GM23248 (cell line): ENCODE results near the gene HYOU1. TPM values are rescaled to one million over a fixed set of nuclear protein-coding genes. Genes with fewer than 3 reads are reported as not detected.

Experiments
- DNase-seq: peaks from one replicate; pipeline ENCODE4 v3.0.0-alpha.2; 2015
- H2AFZ ChIP-seq: fragments of 200-600 bp; sonication (generic); 2 replicates; pipeline ENCODE4 v1.6.1; 2016; ENCODE audit warnings: antibody characterized with exemption
- H3F3A ChIP-seq: fragments of 200-600 bp; sonication (generic); 2 replicates; pipeline ENCODE4 v1.6.1; 2016; ENCODE audit warnings: mild to moderate bottlenecking, antibody characterized with exemption, mixed run types; ENCODE audit not compliant: insufficient read depth
- H3K27ac ChIP-seq: fragments of 200-600 bp; sonication (generic); 2 replicates; pipeline ENCODE4 v1.5.1; 2016; ENCODE audit warnings: mild to moderate bottlenecking
- H3K27me3 ChIP-seq: fragments of 200-600 bp; sonication (generic); replicated peaks from 2 replicates; pipeline ENCODE4 v1.6.1; 2016; ENCODE audit warnings: mild to moderate bottlenecking; ENCODE audit not compliant: insufficient read depth
- H3K36me3 ChIP-seq: fragments of 200-600 bp; sonication (generic); 2 replicates; pipeline ENCODE4 v1.6.1; 2016; ENCODE audit warnings: low read depth, mild to moderate bottlenecking
- H3K4me1 ChIP-seq: fragments of 200-600 bp; sonication (generic); 2 replicates; pipeline ENCODE4 v1.6.1; 2016; ENCODE audit warnings: mild to moderate bottlenecking; ENCODE audit not compliant: insufficient read depth
- H3K4me2 ChIP-seq: fragments of 200-600 bp; sonication (generic); one replicate; pipeline ENCODE4 v1.6.1; 2016; ENCODE audit warnings: mild to moderate bottlenecking; ENCODE audit not compliant: unreplicated experiment
- H3K4me3 ChIP-seq: fragments of 200-600 bp; sonication (generic); 2 replicates; pipeline ENCODE4 v1.5.1; 2016; ENCODE audit warnings: mild to moderate bottlenecking
- H3K79me2 ChIP-seq: fragments of 200-600 bp; sonication (generic); 2 replicates; pipeline ENCODE4 v1.6.1; 2016; ENCODE audit warnings: mild to moderate bottlenecking; ENCODE audit not compliant: insufficient read depth
- H3K9ac ChIP-seq: fragments of 200-600 bp; sonication (generic); 2 replicates; pipeline ENCODE4 v1.6.1; 2016; ENCODE audit warnings: mild to moderate bottlenecking
- H3K9me2 ChIP-seq: fragments of 200-600 bp; sonication (generic); 2 replicates; pipeline ENCODE4 v1.6.1; 2016; ENCODE audit warnings: mixed run types, mild to moderate bottlenecking, moderate library complexity; ENCODE audit not compliant: insufficient read depth
- H3K9me3 ChIP-seq: fragments of 200-600 bp; sonication (generic); one replicate; pipeline ENCODE4 v1.6.1; 2017; ENCODE audit warnings: low read depth
- H4K20me1 ChIP-seq: fragments of 200-600 bp; sonication (generic); 2 replicates; pipeline ENCODE4 v1.6.0; 2016; ENCODE audit not compliant: insufficient read depth
- EZH2 ChIP-seq: fragments of 200-600 bp; sonication (generic); IDR thresholded peaks from 2 replicates; pipeline ENCODE4 v1.6.1; 2018; ENCODE audit warnings: antibody characterized with exemption, mild to moderate bottlenecking; ENCODE audit not compliant: insufficient read depth, poor library complexity, severe bottlenecking
- EZH2phosphoT487 ChIP-seq: fragments of 200-600 bp; sonication (generic); IDR thresholded peaks from 2 replicates; pipeline ENCODE4 v1.6.1; 2018; ENCODE audit warnings: antibody characterized with exemption, moderate library complexity, mild to moderate bottlenecking, low read depth; ENCODE audit not compliant: insufficient read depth
- WGBS, 2 experiments: methylation state at CpG; one replicate each; pipeline ENCODE4 v1.1.6; 2015 to 2017; ENCODE audit warnings: low lambda C conversion rate in 2 of 2, low coverage in 1 of 2; ENCODE audit errors: missing lambda C conversion rate in 2 of 2; 5-methylcytosine and 5-hydroxymethylcytosine counted together
- in situ Hi-C: fragments of 300-500 bp; cut with MboI; formaldehyde crosslinking; loops from 2 replicates; pipeline ENCODE4 v1.15.0; 2020
- polyA plus RNA-seq: library from polyadenylated mRNA; unstranded; fragments of >200 nt; fragmentation: Nextera tagmentation; extraction: Ambion mirVana; gene quantifications from 2 replicates; pipeline ENCODE4 v1.2.1, GENCODE V29; 2016
- total RNA-seq: library from RNA; depleted of rRNA; stranded (reverse); fragments of >200 nt; shearing (Covaris generic); gene quantifications from 2 replicates; pipeline ENCODE4 v1.2.3, GENCODE V29; 2014

The HYOU1 gene
- total and polyA plus RNA-seq, 2 experiments from 2014 or later, result 56.3 to 85.4 TPM

GRCh38 chr11:119055901-119056300 is 1.1 kb downstream of the HYOU1 start:
- peak overlapping the region; percentile 72 for H2AFZ ChIP-seq

GRCh38 chr11:119054418-119054817 is 2.6 kb downstream of the HYOU1 start:
- in situ Hi-C loops, result no loop called here
- Histone ChIP-seq H3K9me3 (no peaks in the 10 kb centered on the region), H3K9ac (no peak overlapping the region), H3K4me3 (no peak overlapping the region), H3K36me3 (peaks cover 33% of the 10 kb centered on the region; the same call in 1 of the 2 replicates), H3K4me2 (no peak overlapping the region), H4K20me1 (no peaks in the 10 kb centered on the region), H2AFZ (no peak overlapping the region), H3F3A (peaks cover 10% of the 10 kb centered on the region; the same call in 1 of the 2 replicates), H3K4me1 (peaks cover 13% of the 10 kb centered on the region; the same call in 1 of the 2 replicates), H3K79me2 (peaks cover 39% of the 10 kb centered on the region), H3K27ac (no peak overlapping the region), H3K9me2 (no peaks in the 10 kb centered on the region), H3K27me3 (no peaks in the 10 kb centered on the region)
- TF ChIP-seq EZH2 (no peak), EZH2phosphoT487 (no peak)
- 98 to 99% methylated on average over 10 of the region's 10 CpGs for WGBS, 2 experiments
- DNase-seq, result no peak

More at GRCh38 chr11:119055901-119056300, 1.1 kb downstream of the HYOU1 start:
- peaks cover 49% of the 10 kb centered on the region for H3K79me2 ChIP-seq
- H3K27ac ChIP-seq, result peak overlapping the region; percentile 82
- peak overlapping the region; percentile 78 for H3K4me2 ChIP-seq
- H3K9me3 ChIP-seq, result no peaks in the 10 kb centered on the region
- H3K27me3 ChIP-seq, result no peaks in the 10 kb centered on the region
- DNase-seq, result peak; percentile 62
- TF ChIP-seq EZH2phosphoT487 (no peak), EZH2 (no peak)
- WGBS, 2 experiments, result 24 to 30% methylated on average over 6 of the region's 6 CpGs
- peak overlapping the region; percentile 93 for H3K9ac ChIP-seq
- peaks cover 10% of the 10 kb centered on the region; the same call in 1 of the 2 replicates for H3F3A ChIP-seq
- H3K4me1 ChIP-seq, result peaks cover 13% of the 10 kb centered on the region; the same call in 1 of the 2 replicates
- H3K36me3 ChIP-seq, result peaks cover 19% of the 10 kb centered on the region; the same call in 1 of the 2 replicates
- H4K20me1 ChIP-seq, result no peaks in the 10 kb centered on the region
- in situ Hi-C loops, result no loop called here
- H3K9me2 ChIP-seq, result no peaks in the 10 kb centered on the region
- peak overlapping the region; percentile 88 for H3K4me3 ChIP-seq

- no peak overlapping the region for H2AFZ ChIP-seq
- no peaks in the 10 kb centered on the region for H3F3A ChIP-seq
- H3K9ac ChIP-seq, result no peak overlapping the region
- 0 out of 2 replicates have a peak, but pooled peaks cover 6% of the 10 kb centered on the region for H3K4me1 ChIP-seq
- H3K4me2 ChIP-seq, result no peak overlapping the region
- H3K27me3 ChIP-seq, result no peaks in the 10 kb centered on the region
- no peaks in the 10 kb centered on the region for H3K9me3 ChIP-seq
- H3K79me2 ChIP-seq, result peaks cover 39% of the 10 kb centered on the region
- no peak overlapping the region for H3K27ac ChIP-seq
- H3K4me3 ChIP-seq, result no peak overlapping the region
- H4K20me1 ChIP-seq, result no peaks in the 10 kb centered on the region
- peaks cover 39% of the 10 kb centered on the region; the same call in 1 of the 2 replicates for H3K36me3 ChIP-seq
- H3K9me2 ChIP-seq, result no peaks in the 10 kb centered on the region
- TF ChIP-seq EZH2 (no peak), EZH2phosphoT487 (no peak)
- no peak for DNase-seq
- in situ Hi-C loops, result no loop called here
- 91 to 92% methylated on average over 23 of the region's 23 CpGs for WGBS, 2 experiments
Measured at GRCh38 chr11:119052163-119052814, 4.7 kb downstream of the HYOU1 start.

GRCh38 chr11:119051440-119052162 is 5.4 kb downstream of the HYOU1 start:
- H3K9ac ChIP-seq, result no peak overlapping the region
- H3K36me3 ChIP-seq, result peaks cover 39% of the 10 kb centered on the region; the same call in 1 of the 2 replicates
- in situ Hi-C loops, result no loop called here
- H3F3A ChIP-seq, result no peaks in the 10 kb centered on the region
- H3K4me3 ChIP-seq, result no peak overlapping the region
- peaks cover 36% of the 10 kb centered on the region for H3K79me2 ChIP-seq
- H4K20me1 ChIP-seq, result no peaks in the 10 kb centered on the region
- no peak overlapping the region for H3K4me2 ChIP-seq
- no peak overlapping the region for H2AFZ ChIP-seq
- TF ChIP-seq EZH2phosphoT487 (no peak), EZH2 (no peak)
- H3K9me2 ChIP-seq, result no peaks in the 10 kb centered on the region
- no peaks in the 10 kb centered on the region for H3K27me3 ChIP-seq
- no peak overlapping the region for H3K27ac ChIP-seq
- 82 to 84% methylated on average over 17 of the region's 17 CpGs for WGBS, 2 experiments
- H3K4me1 ChIP-seq, result 0 out of 2 replicates have a peak, but pooled peaks cover 6% of the 10 kb centered on the region
- H3K9me3 ChIP-seq, result no peaks in the 10 kb centered on the region
- no peak for DNase-seq
